Activated T-helper 2 cell treated with anti-CD3 and anti-CD28 coated beads, Interferon-gamma antibody, Interleukin-2, Interleukin-4, amounts not matched to agents 10 μg/mL and 5 μg/mL and 100 μg/mL, durations not matched to agents 14 hours and 24 hours and 36 hours (primary cell): ENCODE results near the gene MMP2. TPM values are rescaled to one million over a fixed set of nuclear protein-coding genes. Genes with fewer than 3 reads are reported as not detected.

Experiments used
- DNase-seq: peaks from one replicate; pipeline ENCODE4 v3.0.0; 2021; ENCODE audit warnings: low spot score
- H3K27ac Mint-ChIP-seq: one replicate; pipeline ENCODE4 v1.8.0; 2021; ENCODE audit warnings: mixed read lengths
- H3K27me3 Mint-ChIP-seq: one replicate; pipeline ENCODE4 v1.8.0; 2021; ENCODE audit warnings: low read depth, mixed read lengths
- H3K36me3 Mint-ChIP-seq: one replicate; pipeline ENCODE4 v1.8.0; 2021; ENCODE audit warnings: low read depth, mixed read lengths
- H3K4me1 Mint-ChIP-seq: one replicate; pipeline ENCODE4 v1.8.0; 2021; ENCODE audit warnings: low read depth, mixed read lengths
- H3K4me3 Mint-ChIP-seq: one replicate; pipeline ENCODE4 v1.8.0; 2021; ENCODE audit warnings: low read depth, mild to moderate bottlenecking, moderate library complexity, mixed read lengths
- H3K9me3 Mint-ChIP-seq: one replicate; pipeline ENCODE4 v1.8.0; 2021; ENCODE audit warnings: mixed read lengths
- intact Hi-C: fragments of 100-400 bp; cut with micrococcal nuclease; formaldehyde crosslinking; loops from one replicate; pipeline ENCODE4 v1.15.1; 2023
- total RNA-seq: library from RNA; stranded (reverse); gene quantifications from 2 replicates; pipeline ENCODE4 v1.2.3, GENCODE V29; 2022

MMP2 gene
- total RNA-seq, 1 donor from 2014 or later = 0.34 TPM

GRCh38 chr16:55543472-55543871, 64.5 kb downstream of the MMP2 start:
- no peak overlapping the region for H3K4me3 Mint-ChIP-seq
- intact Hi-C loops = loop anchor here (1.0 to 5.0 kb wide), 3 partner anchors 41 to 159 kb away; no protein-coding TSS in a partner anchor
- no peaks in the 10 kb centered on the region for H3K9me3 Mint-ChIP-seq
- H3K27me3 Mint-ChIP-seq = no peaks in the 10 kb centered on the region
- no peak overlapping the region for H3K27ac Mint-ChIP-seq
- DNase-seq = no peak
- H3K4me1 Mint-ChIP-seq = no peaks in the 10 kb centered on the region
- H3K36me3 Mint-ChIP-seq = no peaks in the 10 kb centered on the region

GRCh38 chr16:55552621-55553020, 73.6 kb downstream of the MMP2 start:
- Mint-ChIP-seq H3K27ac (no peak overlapping the region), H3K4me3 (no peak overlapping the region), H3K4me1 (no peaks in the 10 kb centered on the region), H3K36me3 (no peaks in the 10 kb centered on the region), H3K9me3 (no peaks in the 10 kb centered on the region), H3K27me3 (peaks cover 2% of the 10 kb centered on the region)
- DNase-seq = no peak
- intact Hi-C loops = no loop called here

GRCh38 chr16:55555436-55555835, 76.4 kb downstream of the MMP2 start:
- Mint-ChIP-seq H3K9me3 (no peaks in the 10 kb centered on the region), H3K4me1 (no peaks in the 10 kb centered on the region), H3K4me3 (no peak overlapping the region), H3K36me3 (no peaks in the 10 kb centered on the region), H3K27ac (no peak overlapping the region), H3K27me3 (peaks cover 2% of the 10 kb centered on the region)
- DNase-seq = no peak
- intact Hi-C loops = no loop called here

Other genes starting within 250 kb of the MMP2 start
- gene IRX6, start 155.0 kb upstream of the MMP2 start, total RNA-seq = not detected in 2 replicates
- gene LPCAT2, start 29.9 kb downstream of the MMP2 start, total RNA-seq = 4.1 and 4.7 TPM in 2 replicates
- not detected in 2 replicates for gene CAPNS2, start 87.5 kb downstream of the MMP2 start, total RNA-seq
- gene SLC6A2, start 176.8 kb downstream of the MMP2 start, total RNA-seq = not detected in 2 replicates